BJ (cell line): ENCODE measurements around the gene ASIC5. TPM values are rescaled to one million over a fixed set of nuclear protein-coding genes. Genes with fewer than 3 reads are reported as not detected.
A peak's percentile ranks its signal among the peaks of the same experiment; 100 is the strongest.

Source experiments
- CTCF ChIA-PET: fragments of 350-600 bp; formaldehyde crosslinking; extraction: SDS; loops from one replicate; lab custom pipeline; 2021; ENCODE audit warnings: antibody characterized with exemption, inconsistent platforms; lab: Yijun Ruan, JAX
- POLR2A ChIA-PET: fragments of 300-600 bp; sonication (Branson Sonifier 250); formaldehyde crosslinking; extraction: SDS; loops from one replicate; lab custom pipeline; 2021; ENCODE audit warnings: antibody characterized with exemption; lab: Charles Lee
- DNase-seq: peaks from one replicate; pipeline ENCODE4 v3.0.0-alpha.2; 2011; ENCODE audit warnings: low read depth
- H3K27me3 ChIP-seq: 2 replicates; pipeline ENCODE4 v1.6.0; 2011; ENCODE audit warnings: low read length; ENCODE audit not compliant: control insufficient read depth, insufficient read depth
- H3K36me3 ChIP-seq: 2 replicates; pipeline ENCODE4 v1.5.1; 2011; ENCODE audit warnings: low read length; ENCODE audit not compliant: control insufficient read depth, insufficient read depth
- H3K4me3 ChIP-seq: 2 replicates; pipeline ENCODE4 v1.5.1; 2011; ENCODE audit warnings: low read depth, mild to moderate bottlenecking, control low read depth, low read length
- polyA plus RNA-seq: library from polyadenylated mRNA; depleted of rRNA; stranded (reverse); fragments of >200 nt; gene quantifications from 2 replicates; pipeline ENCODE4 v1.2.3, GENCODE V29; 2011
- TF ChIP-seq, protein P1 (sequence below): IDR thresholded peaks from 2 replicates; pipeline ENCODE4 v1.5.1; 2011; ENCODE audit warnings: low read depth, mild to moderate bottlenecking, control low read depth, inconsistent platforms, low read length, moderate library complexity; ENCODE audit not compliant: insufficient read depth

Gene ASIC5
- polyA plus RNA-seq, 1 experiment, result not detected

DNA sequence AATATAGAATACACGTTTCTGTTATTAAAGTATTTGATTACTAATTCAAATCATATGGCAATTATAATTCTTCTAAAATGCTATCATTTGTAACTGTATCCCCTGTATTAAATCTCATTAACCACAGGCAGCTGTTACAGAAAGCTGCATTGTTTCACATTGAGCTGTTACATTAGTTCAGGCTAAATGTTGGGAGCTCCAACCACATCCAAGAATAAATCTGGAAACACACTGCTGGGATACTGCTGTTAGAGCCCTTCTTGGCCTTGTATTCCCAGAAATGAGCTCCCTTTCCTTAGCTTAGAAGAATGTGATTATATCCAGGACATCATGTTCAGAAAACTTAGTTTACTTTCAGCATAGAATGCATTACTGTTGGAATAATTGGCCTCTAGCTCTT is 59.1 kb downstream of the ASIC5 start:
- TF ChIP-seq, protein P1, sequence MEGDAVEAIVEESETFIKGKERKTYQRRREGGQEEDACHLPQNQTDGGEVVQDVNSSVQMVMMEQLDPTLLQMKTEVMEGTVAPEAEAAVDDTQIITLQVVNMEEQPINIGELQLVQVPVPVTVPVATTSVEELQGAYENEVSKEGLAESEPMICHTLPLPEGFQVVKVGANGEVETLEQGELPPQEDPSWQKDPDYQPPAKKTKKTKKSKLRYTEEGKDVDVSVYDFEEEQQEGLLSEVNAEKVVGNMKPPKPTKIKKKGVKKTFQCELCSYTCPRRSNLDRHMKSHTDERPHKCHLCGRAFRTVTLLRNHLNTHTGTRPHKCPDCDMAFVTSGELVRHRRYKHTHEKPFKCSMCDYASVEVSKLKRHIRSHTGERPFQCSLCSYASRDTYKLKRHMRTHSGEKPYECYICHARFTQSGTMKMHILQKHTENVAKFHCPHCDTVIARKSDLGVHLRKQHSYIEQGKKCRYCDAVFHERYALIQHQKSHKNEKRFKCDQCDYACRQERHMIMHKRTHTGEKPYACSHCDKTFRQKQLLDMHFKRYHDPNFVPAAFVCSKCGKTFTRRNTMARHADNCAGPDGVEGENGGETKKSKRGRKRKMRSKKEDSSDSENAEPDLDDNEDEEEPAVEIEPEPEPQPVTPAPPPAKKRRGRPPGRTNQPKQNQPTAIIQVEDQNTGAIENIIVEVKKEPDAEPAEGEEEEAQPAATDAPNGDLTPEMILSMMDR, result no peak
- peak; percentile 53 for DNase-seq
- H3K36me3 ChIP-seq, result no peaks in the 10 kb centered on the region
- no peaks in the 10 kb centered on the region for H3K27me3 ChIP-seq
- POLR2A ChIA-PET, result no interaction called here
- H3K4me3 ChIP-seq, result no peak overlapping the region
- CTCF ChIA-PET, result interaction anchor here (1.0 to 1.8 kb wide), 4 partner anchors 10 to 146 kb away, joined by 3 to 20 read pairs (median 5); partner anchors contain the start of gene CTSO

DNA sequence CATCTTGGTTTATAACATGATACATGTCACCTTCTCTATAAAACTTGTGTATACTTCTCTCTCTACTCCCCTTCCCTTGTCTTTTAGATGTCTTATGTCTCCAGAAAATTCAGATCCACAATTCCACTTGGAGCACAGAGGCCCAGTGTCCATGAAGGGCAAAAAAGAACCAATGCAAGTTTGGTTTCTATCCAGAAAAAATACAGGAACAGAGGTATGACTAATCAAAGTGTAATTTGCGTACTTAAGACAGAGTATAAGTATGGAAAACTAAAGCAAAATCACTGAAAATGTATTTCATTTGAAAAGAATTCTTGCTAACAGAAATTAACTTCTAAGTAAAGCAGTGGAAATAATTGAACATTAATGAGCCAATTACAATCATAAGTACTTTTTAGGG is 61.1 kb downstream of the ASIC5 start:
- Histone ChIP-seq H3K36me3 (no peaks in the 10 kb centered on the region), H3K27me3 (no peaks in the 10 kb centered on the region), H3K4me3 (no peak overlapping the region)
- no peak for DNase-seq
- TF ChIP-seq, protein P1, result no peak
- POLR2A ChIA-PET, result no interaction called here
- CTCF ChIA-PET, result interaction anchor here (1.7 kb wide), 1 partner anchor 148 kb away, joined by 4 read pairs; no protein-coding TSS in a partner anchor

DNA sequence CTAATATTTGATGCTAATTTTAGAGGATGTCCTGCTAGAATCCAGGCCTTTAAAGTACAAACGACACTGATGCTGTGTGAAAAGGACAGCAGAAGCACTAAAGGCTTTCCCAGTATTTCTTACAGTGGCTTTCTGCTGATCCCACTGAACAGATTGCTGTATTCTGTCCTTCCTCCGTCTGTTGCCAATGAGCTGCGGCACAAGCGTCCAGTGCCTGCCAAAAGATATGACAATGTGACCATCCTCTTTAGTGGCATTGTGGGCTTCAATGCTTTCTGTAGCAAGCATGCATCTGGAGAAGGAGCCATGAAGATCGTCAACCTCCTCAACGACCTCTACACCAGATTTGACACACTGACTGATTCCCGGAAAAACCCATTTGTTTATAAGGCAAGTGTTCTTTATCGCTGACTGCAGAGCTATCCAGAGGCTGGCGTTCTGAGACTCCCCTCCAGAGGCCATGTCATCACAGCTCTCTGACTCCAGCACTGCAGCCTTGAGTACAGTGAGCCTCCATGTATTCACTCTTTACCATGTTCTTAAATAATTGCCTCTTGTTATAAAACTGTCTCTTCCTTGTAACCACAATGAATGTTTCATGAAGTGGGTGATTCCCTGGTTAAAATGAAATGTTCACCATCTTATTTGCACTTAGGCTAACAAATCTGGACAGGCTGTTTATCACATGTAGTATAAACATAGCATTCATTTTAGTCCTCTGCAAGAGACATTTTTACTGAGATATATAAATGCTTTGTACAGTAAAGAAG is 63.7 kb downstream of the ASIC5 start:
- CTCF ChIA-PET, result interaction anchor here (0.6 kb wide), 1 partner anchor 1360 kb away, joined by 3 read pairs; no protein-coding TSS in a partner anchor
- TF ChIP-seq, protein P1, result no peak
- Histone ChIP-seq H3K4me3 (no peak overlapping the region), H3K36me3 (no peaks in the 10 kb centered on the region), H3K27me3 (no peaks in the 10 kb centered on the region)
- POLR2A ChIA-PET, result interaction anchor here (0.6 kb wide), 1 partner anchor 105 kb away, joined by 4 read pairs; no protein-coding TSS in a partner anchor
- peak; percentile 35 for DNase-seq

DNA sequence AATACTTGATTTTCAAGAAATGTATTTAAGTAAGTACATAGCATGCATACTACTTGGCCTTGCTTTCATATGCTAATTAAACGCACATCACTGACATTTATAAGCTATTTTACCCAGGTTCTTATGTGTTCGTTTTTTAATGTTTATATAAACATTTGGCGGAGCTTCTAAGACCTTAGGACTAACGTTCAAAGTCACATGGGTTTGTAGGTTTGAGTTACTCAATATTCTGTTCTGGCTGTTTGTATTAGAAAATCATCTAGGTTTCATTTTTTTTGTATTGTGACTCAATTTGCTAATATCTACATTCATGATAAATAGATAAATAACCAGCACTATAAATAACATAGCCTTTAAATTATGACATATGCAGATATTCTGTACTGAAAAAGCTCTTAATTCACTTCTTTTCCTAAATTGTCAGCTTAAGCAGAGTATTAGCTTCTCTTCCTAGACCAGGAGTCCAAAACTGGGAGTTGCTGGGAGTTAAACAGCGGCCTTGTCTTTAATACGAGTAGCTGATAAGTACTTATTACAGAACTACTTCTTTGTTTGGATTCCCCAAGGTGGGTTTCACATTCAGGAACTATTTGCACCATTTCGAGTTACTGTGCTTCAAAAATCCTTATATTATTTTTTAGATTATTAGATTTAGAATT is 65.3 kb downstream of the ASIC5 start:
- DNase-seq, result no peak
- TF ChIP-seq, protein P1, result no peak
- ChIA-PET CTCF (interaction anchor here (0.6 to 1.6 kb wide), 4 partner anchors 10 to 152 kb away, joined by 3 to 5 read pairs (median 4); no protein-coding TSS in a partner anchor), POLR2A (interaction anchor here (0.5 kb wide), 1 partner anchor 150 kb away, joined by 9 read pairs; no protein-coding TSS in a partner anchor)
- no peaks in the 10 kb centered on the region for H3K27me3 ChIP-seq
- no peak overlapping the region for H3K4me3 ChIP-seq
- H3K36me3 ChIP-seq, result no peaks in the 10 kb centered on the region

DNA sequence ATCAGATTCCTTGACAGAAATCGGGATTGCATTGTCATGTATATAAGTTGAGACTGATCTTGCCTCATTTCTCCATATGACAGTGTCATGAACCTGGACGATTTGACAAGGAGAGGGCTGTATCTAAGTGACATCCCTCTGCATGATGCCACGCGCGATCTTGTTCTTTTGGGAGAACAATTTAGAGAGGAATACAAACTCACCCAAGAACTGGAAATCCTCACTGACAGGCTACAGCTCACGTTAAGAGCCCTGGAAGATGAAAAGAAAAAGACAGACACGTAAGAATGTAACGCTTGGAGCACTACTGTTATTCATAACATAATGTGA is 66.3 kb downstream of the ASIC5 start:
- POLR2A ChIA-PET, result no interaction called here
- H3K36me3 ChIP-seq, result no peaks in the 10 kb centered on the region
- CTCF ChIA-PET, result interaction anchor here (0.7 to 1.6 kb wide), 2 partner anchors 9 to 11 kb away, joined by 3 to 5 read pairs; no protein-coding TSS in a partner anchor
- H3K4me3 ChIP-seq, result no peak overlapping the region
- H3K27me3 ChIP-seq, result no peaks in the 10 kb centered on the region
- TF ChIP-seq, protein P1, result no peak
- no peak for DNase-seq
